ENCODE data around the gene LAPTM4A. TPM values are rescaled to one million over a fixed set of nuclear protein-coding genes. Genes with fewer than 3 reads are reported as not detected.

The LAPTM4A gene
- total RNA-seq, 2 donors from 2014 or later = 27.3 to 29.6 TPM

DNA sequence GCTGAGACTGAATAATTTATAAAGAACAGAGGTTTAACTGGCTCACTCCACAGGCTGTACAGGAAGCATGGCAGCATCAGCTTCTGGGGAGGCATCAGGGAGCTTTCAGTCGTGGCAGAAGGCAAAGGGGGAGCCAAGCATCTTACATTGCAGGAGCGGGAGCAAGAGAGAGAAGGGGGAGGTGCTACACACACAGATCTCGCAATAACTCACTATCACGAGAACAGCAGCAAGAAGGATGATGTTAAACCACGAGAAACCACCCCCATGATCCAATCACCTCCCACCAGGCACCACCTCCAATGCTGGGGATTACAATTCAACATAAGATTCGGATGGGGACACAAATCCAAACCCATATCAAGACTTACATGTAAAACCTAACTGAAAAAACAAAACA, 21.2 kb downstream of the LAPTM4A start:
- Mint-ChIP-seq H3K27me3 (no peaks in the 10 kb centered on the region), H3K4me1 (no peaks in the 10 kb centered on the region), H3K9me3 (peaks cover 4% of the 10 kb centered on the region), H3K36me3 (ENCODE audit: low read depth) (peaks cover 78% of the 10 kb centered on the region), H3K27ac (no peak overlapping the region), H3K4me3 (no peak overlapping the region)
- no peak for ATAC-seq (replicated peaks)

- Mint-ChIP-seq H3K9me3 (peaks cover 4% of the 10 kb centered on the region), H3K27ac (no peak overlapping the region), H3K4me3 (no peak overlapping the region), H3K27me3 (no peaks in the 10 kb centered on the region), H3K36me3 (ENCODE audit: low read depth) (peaks cover 55% of the 10 kb centered on the region), H3K4me1 (no peaks in the 10 kb centered on the region)
- no peak for ATAC-seq (replicated peaks)
These were observed 23.6 kb downstream of the LAPTM4A start for GRCh38 chr2:20027705-20028434.

DNA sequence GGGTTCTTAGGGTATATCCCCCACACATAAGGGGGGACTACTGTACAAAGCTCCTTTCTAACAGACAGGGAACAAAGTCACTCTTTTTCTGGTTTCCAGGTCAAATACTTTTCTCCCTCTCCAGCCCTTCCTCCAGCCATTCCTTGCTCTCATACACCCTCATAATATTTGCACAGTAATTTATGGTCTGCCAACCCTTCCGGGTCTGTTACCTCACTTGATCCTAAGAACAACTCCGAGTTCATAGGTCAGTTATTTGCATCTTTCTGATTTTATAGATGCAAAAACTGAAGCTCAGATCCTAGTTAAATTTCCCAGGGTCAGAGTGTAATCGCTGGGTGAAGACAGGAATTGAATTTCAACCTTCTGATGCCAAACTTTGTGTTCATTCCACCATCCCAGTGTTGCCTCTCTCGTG, 24.2 kb downstream of the LAPTM4A start:
- ATAC-seq (replicated peaks) = no peak
- Mint-ChIP-seq H3K27ac (no peak overlapping the region), H3K4me3 (no peak overlapping the region), H3K27me3 (no peaks in the 10 kb centered on the region), H3K4me1 (no peaks in the 10 kb centered on the region), H3K9me3 (peaks cover 4% of the 10 kb centered on the region), H3K36me3 (ENCODE audit: low read depth) (peaks cover 49% of the 10 kb centered on the region)

- Mint-ChIP-seq H3K27me3 (no peaks in the 10 kb centered on the region), H3K4me1 (no peaks in the 10 kb centered on the region), H3K9me3 (peaks cover 18% of the 10 kb centered on the region), H3K36me3 (ENCODE audit: low read depth) (peaks cover 28% of the 10 kb centered on the region), H3K4me3 (no peak overlapping the region), H3K27ac (no peak overlapping the region)
- ATAC-seq (replicated peaks) = no peak
These were observed 26.2 kb downstream of the LAPTM4A start for GRCh38 chr2:20025065-20025786.

DNA sequence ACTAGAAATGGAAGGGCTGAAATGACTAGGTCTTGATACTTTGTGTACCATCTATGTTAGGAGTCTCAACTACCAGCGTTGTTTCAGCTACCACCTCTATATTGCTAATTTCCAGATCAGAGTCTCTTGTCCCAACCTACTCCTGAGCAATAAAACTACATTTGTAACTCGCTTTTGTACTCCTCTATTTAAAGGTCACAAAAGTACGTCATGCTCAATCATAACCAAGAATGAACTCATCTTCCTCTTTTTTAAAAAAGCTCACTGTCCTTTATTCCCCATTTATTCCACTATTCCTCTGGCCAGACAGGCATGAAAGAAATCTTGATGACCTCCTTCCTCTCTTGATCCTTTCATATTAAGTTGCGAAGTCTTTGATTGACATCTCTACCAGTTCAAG, 27.7 kb downstream of the LAPTM4A start:
- no peaks in the 10 kb centered on the region for H3K4me1 Mint-ChIP-seq
- ATAC-seq (replicated peaks) = peak; percentile 50
- H3K27ac Mint-ChIP-seq = no peak overlapping the region
- H3K9me3 Mint-ChIP-seq = peaks cover 17% of the 10 kb centered on the region
- H3K4me3 Mint-ChIP-seq = no peak overlapping the region
- no peaks in the 10 kb centered on the region for H3K27me3 Mint-ChIP-seq
- H3K36me3 Mint-ChIP-seq (ENCODE audit: low read depth) = peaks cover 13% of the 10 kb centered on the region

- no peaks in the 10 kb centered on the region for H3K36me3 Mint-ChIP-seq (ENCODE audit: low read depth)
- no peaks in the 10 kb centered on the region for H3K27me3 Mint-ChIP-seq
These were observed 29.9 kb downstream of the LAPTM4A start for GRCh38 chr2:20021405-20022009.

GRCh38 chr2:20019747-20020146, 31.7 kb downstream of the LAPTM4A start:
- H3K27me3 Mint-ChIP-seq = no peaks in the 10 kb centered on the region
- H3K9me3 Mint-ChIP-seq = peaks cover 17% of the 10 kb centered on the region
- no peaks in the 10 kb centered on the region for H3K36me3 Mint-ChIP-seq (ENCODE audit: low read depth)
- H3K4me1 Mint-ChIP-seq = no peaks in the 10 kb centered on the region
- no peak for ATAC-seq (replicated peaks)
- no peak overlapping the region for H3K4me3 Mint-ChIP-seq
- H3K27ac Mint-ChIP-seq = no peak overlapping the region

More at GRCh38 chr2:20021405-20022009, 29.9 kb downstream of the LAPTM4A start:
- Mint-ChIP-seq H3K9me3 (peaks cover 17% of the 10 kb centered on the region), H3K27ac (no peak overlapping the region), H3K4me3 (no peak overlapping the region), H3K4me1 (no peaks in the 10 kb centered on the region)
- ATAC-seq (replicated peaks) = no peak

GRCh38 chr2:20018601-20019152, 32.8 kb downstream of the LAPTM4A start:
- Mint-ChIP-seq H3K27me3 (no peaks in the 10 kb centered on the region), H3K4me3 (no peak overlapping the region), H3K9me3 (peaks cover 17% of the 10 kb centered on the region), H3K27ac (no peak overlapping the region), H3K4me1 (no peaks in the 10 kb centered on the region), H3K36me3 (ENCODE audit: low read depth) (no peaks in the 10 kb centered on the region)
- no peak for ATAC-seq (replicated peaks)

DNA sequence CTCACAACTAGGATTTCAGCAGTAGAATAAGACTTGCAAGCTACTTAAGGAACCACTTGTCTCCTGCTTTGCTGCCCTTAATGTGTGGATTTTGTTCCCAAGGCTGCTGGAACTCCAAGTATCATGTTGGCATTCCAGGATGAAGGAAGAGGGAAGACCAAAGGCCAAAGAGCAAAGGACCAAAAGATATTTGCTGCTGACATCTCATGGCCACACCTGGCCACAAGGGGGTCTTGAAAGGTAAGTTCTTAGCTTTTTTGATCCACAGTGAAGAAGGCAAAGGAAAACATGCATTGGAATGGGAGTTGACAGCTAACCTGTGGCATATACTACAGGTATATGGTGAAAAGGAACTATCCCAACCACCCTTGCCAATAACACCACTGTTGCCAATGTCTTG, 35.1 kb downstream of the LAPTM4A start:
- Mint-ChIP-seq H3K4me3 (no peak overlapping the region), H3K27ac (no peak overlapping the region), H3K9me3 (peaks cover 10% of the 10 kb centered on the region), H3K27me3 (peaks cover 8% of the 10 kb centered on the region), H3K4me1 (peaks cover 5% of the 10 kb centered on the region), H3K36me3 (ENCODE audit: low read depth) (no peaks in the 10 kb centered on the region)
- ATAC-seq (replicated peaks) = no peak

DNA sequence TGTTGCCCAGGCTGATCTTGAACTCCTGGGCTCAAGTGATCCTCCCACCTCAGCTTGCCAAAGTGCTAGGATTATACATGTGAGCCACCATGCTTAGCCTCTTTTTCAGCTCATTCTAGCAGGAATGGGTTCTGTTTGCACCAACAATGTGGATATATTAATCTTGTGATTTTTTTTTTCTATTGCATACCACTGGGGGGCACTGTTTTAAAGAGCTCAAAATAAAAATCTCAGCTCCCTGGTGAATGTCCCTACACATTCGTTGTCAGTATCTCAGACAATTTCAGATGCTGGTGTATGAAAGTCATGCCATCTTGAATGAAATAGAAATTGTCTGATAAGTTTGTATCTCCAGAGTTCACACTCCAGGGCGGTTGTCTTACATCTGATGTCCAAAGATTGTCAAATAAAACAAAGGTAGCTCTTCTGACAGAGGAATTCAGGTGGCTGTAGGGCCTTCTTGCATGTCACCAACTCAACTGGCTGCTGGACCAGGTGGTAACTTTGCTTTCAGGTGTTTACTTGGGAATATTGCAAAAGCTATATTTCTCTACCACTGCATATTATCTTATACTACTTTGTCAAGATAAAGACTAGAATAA, 35.8 kb downstream of the LAPTM4A start:
- peaks cover 7% of the 10 kb centered on the region for H3K9me3 Mint-ChIP-seq
- H3K27ac Mint-ChIP-seq = no peak overlapping the region
- peak; percentile 48 for ATAC-seq (replicated peaks)
- peaks cover 5% of the 10 kb centered on the region for H3K4me1 Mint-ChIP-seq
- H3K36me3 Mint-ChIP-seq (ENCODE audit: low read depth) = no peaks in the 10 kb centered on the region
- H3K4me3 Mint-ChIP-seq = no peak overlapping the region
- H3K27me3 Mint-ChIP-seq = peaks cover 8% of the 10 kb centered on the region

DNA sequence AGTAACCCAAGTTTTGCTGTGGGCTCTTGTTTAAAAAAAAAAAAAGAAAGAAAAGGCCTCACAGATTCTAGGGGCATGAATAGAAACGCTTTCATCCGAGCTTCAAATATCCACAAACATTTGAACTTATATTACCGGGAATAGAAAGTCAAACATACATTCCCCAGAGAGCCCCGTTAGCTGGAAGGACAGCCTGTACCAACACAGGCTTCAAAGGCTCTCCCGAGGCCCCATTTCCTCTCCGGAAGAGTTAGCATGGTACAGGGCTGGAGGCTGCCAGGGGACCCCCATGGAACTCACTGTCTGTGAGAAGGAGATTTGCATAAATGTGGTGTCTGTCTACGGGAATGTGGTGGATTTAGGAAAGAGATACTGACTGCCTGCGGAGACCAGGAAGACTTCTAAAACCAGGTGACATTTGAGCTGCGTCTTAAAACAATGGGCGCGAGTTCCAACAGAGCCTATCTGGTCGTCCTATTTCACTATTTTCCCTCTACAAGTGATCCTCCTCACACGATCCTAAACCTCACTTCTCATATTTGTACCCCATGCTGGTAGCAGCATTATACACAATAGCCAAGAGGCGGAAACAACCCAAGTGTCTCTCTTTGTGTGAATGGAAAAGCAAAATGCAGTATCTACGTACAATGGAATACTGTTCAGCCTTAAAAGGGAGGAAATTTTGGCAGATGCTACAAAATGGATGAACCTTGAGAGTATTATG, 38.1 kb downstream of the LAPTM4A start:
- Mint-ChIP-seq H3K9me3 (no peaks in the 10 kb centered on the region), H3K4me3 (peak overlapping the region; percentile 65), H3K4me1 (peaks cover 5% of the 10 kb centered on the region), H3K36me3 (ENCODE audit: low read depth) (no peaks in the 10 kb centered on the region), H3K27ac (no peak overlapping the region), H3K27me3 (peaks cover 8% of the 10 kb centered on the region)
- ATAC-seq (replicated peaks) = no peak

DNA sequence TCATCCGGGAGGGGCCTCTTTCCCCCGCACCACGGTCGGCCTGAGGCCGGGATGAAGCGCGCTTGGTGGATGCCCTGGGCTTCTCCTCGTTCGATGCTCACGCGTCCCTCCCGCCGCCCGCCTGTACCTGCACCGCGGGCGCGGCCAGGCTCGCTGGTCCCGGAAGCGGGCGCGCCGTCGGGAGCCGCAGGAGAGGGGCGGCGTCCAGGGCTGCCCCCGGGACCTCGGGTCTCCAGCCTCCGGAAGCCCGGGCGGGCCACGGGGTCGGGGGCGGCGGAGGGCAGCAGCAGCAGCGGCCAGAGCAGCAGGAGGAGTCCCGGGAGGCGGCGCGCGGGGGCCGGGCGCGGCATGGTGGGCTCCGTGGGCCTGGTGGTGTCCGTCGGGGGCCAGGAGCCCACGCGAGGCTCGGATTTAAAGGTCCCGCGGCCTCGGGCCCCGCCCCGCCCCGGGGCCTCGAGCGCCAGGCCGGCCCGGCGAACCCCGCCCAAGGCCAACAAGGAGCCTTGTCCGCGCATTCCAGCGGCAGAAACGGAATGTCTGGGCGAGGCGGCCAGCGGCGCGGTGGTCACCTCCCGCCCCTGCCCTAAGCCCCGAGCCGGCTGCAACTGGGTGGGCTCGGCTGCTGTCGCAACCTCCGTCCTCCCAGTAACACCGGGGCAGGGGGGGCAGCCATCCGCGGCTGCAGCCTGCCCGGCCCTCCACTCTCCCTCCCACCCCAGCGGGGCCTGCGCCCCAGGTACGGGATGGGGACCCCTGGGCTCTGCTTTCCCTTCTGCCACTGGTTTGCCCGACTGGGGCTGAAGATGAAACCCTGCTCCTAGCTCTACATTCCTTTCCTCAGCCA, 38.9 kb downstream of the LAPTM4A start, which contains the start of gene MATN3:
MATN3 (minus strand) TSS at position 387 of the 844 bp plus-strand sequence; CDS start at position 350, 37 bp downstream.
- H3K4me1 Mint-ChIP-seq = peaks cover 5% of the 10 kb centered on the region
- H3K4me3 Mint-ChIP-seq = peak within 1 kb of the TSS; percentile 67
- H3K9me3 Mint-ChIP-seq = no peaks in the 10 kb centered on the region
- no peak within 1 kb of the TSS for H3K27ac Mint-ChIP-seq
- ATAC-seq (replicated peaks) = peak; percentile 62
- H3K27me3 Mint-ChIP-seq = peaks cover 12% of the 10 kb centered on the region
- H3K36me3 Mint-ChIP-seq (ENCODE audit: low read depth) = no peaks in the 10 kb centered on the region

DNA sequence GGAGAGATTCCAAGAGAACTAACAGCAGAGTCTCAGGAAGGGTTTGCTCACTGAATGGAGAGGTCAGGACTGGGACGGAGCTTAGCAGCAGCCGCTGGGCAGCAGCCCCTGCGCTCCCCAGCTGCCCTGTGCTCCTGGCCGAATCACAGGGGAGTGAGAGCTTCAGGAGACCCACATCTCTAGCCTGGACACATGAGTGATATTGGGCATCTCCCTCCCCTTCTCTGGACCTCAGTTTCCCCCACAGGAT, 39.5 kb downstream of the LAPTM4A start:
- H3K4me1 Mint-ChIP-seq = peaks cover 5% of the 10 kb centered on the region
- peak overlapping the region; percentile 67 for H3K4me3 Mint-ChIP-seq
- no peak overlapping the region for H3K27ac Mint-ChIP-seq
- ATAC-seq (replicated peaks) = no peak
- H3K36me3 Mint-ChIP-seq (ENCODE audit: low read depth) = no peaks in the 10 kb centered on the region
- peaks cover 13% of the 10 kb centered on the region for H3K27me3 Mint-ChIP-seq
- no peaks in the 10 kb centered on the region for H3K9me3 Mint-ChIP-seq

Data from activated T-helper 17 cell treated with anti-CD3 and anti-CD28 coated beads, Interleukin-2, amount 50 U/mL, for 72 hours (primary cell).